SK-N-SH treated with all-trans-retinoic acid at 6 μM for 48 hours (cell line): ENCODE measurements around the gene TTC33.

Experiments used
- BACH2 ChIP-seq: fragments of 250-450 bp; sonication (Bioruptor Pico); IDR thresholded peaks from 2 replicates; pipeline ENCODE4 v1.9.0; 2021; ENCODE audit warnings: mild to moderate bottlenecking, borderline replicate concordance
- PATZ1 ChIP-seq: fragments of 250-450 bp; sonication (Bioruptor Pico); IDR thresholded peaks from 2 replicates; pipeline ENCODE4 v1.8.0; 2020; ENCODE audit warnings: mild to moderate bottlenecking, moderate library complexity, borderline replicate concordance
- PPARA ChIP-seq: fragments of 250-450 bp; sonication (Bioruptor Pico); IDR thresholded peaks from 2 replicates; pipeline ENCODE4 v1.5.0; 2020; ENCODE audit warnings: mild to moderate bottlenecking, borderline replicate concordance
- TOX ChIP-seq: fragments of 250-450 bp; sonication (Bioruptor Pico); IDR thresholded peaks from 2 replicates; pipeline ENCODE4 v1.8.0; 2021; ENCODE audit warnings: mild to moderate bottlenecking, moderate library complexity, borderline replicate concordance
- TF ChIP-seq, protein P1 (sequence below): fragments of 250-450 bp; sonication (Bioruptor Pico); IDR thresholded peaks from 2 replicates; pipeline ENCODE4 v1.5.1; 2020; ENCODE audit warnings: low read depth, mild to moderate bottlenecking, moderate library complexity
- TF ChIP-seq, protein P2 (sequence below): fragments of 250-450 bp; sonication (Bioruptor Pico); IDR thresholded peaks from 2 replicates; pipeline ENCODE4 v1.5.0; 2020; ENCODE audit warnings: mild to moderate bottlenecking, moderate library complexity

- TF ChIP-seq TOX (CRISPR knock-in tag) (no peak), PPARA (CRISPR knock-in tag) (no peak), BACH2 (CRISPR knock-in tag) (no peak), PATZ1 (CRISPR knock-in tag) (no peak)
- TF ChIP-seq, protein P1, sequence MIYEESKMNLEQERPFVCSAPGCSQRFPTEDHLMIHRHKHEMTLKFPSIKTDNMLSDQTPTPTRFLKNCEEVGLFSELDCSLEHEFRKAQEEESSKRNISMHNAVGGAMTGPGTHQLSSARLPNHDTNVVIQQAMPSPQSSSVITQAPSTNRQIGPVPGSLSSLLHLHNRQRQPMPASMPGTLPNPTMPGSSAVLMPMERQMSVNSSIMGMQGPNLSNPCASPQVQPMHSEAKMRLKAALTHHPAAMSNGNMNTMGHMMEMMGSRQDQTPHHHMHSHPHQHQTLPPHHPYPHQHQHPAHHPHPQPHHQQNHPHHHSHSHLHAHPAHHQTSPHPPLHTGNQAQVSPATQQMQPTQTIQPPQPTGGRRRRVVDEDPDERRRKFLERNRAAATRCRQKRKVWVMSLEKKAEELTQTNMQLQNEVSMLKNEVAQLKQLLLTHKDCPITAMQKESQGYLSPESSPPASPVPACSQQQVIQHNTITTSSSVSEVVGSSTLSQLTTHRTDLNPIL (CRISPR knock-in tag), result no peak
- TF ChIP-seq, protein P2, sequence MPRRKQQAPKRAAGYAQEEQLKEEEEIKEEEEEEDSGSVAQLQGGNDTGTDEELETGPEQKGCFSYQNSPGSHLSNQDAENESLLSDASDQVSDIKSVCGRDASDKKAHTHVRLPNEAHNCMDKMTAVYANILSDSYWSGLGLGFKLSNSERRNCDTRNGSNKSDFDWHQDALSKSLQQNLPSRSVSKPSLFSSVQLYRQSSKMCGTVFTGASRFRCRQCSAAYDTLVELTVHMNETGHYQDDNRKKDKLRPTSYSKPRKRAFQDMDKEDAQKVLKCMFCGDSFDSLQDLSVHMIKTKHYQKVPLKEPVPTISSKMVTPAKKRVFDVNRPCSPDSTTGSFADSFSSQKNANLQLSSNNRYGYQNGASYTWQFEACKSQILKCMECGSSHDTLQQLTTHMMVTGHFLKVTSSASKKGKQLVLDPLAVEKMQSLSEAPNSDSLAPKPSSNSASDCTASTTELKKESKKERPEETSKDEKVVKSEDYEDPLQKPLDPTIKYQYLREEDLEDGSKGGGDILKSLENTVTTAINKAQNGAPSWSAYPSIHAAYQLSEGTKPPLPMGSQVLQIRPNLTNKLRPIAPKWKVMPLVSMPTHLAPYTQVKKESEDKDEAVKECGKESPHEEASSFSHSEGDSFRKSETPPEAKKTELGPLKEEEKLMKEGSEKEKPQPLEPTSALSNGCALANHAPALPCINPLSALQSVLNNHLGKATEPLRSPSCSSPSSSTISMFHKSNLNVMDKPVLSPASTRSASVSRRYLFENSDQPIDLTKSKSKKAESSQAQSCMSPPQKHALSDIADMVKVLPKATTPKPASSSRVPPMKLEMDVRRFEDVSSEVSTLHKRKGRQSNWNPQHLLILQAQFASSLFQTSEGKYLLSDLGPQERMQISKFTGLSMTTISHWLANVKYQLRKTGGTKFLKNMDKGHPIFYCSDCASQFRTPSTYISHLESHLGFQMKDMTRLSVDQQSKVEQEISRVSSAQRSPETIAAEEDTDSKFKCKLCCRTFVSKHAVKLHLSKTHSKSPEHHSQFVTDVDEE (CRISPR knock-in tag), result no peak
These were observed 160.9 kb downstream of the TTC33 start for GRCh38 chr5:40594811-40595210.
